Pulmonary artery endothelial cell (primary cell): Measurements from ENCODE around the gene WIPF3. TPM values are rescaled to one million over a fixed set of nuclear protein-coding genes. Genes with fewer than 3 reads are reported as not detected.

Experiments used
- DNase-seq: peaks from one replicate; pipeline ENCODE4 v3.0.0-alpha.2; 2011; ENCODE audit warnings: low read depth, low spot score
- total RNA-seq: library from RNA; depleted of rRNA; stranded (reverse); fragments of >200 nt; gene quantifications from 2 replicates; pipeline ENCODE4 v1.2.3, GENCODE V29; 2014

Gene WIPF3
- total RNA-seq, 1 donor from 2014 or later = not detected

GRCh38 chr7:29906200-29907022 lies 100.1 kb downstream of the WIPF3 start:
- DNase-seq = no peak

DNA sequence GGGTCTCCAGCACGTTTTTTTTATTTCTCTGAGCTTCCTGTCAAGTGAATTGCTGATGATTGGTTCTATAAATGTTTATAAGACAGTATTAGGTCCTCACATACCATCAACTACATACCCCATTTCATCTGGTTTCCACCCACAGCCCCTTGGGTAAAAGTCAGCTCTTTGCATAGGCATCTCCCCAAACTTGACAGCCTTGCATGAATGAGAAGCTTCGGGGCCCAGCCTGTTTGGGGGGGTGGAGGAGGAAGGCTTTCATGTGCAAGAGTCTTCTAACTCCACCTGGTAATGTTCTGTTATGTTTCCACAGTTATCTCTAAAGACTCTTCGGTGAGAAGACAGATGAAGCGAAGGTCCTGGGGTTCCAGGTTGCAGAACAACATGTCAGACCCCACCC lies 107.9 kb downstream of the WIPF3 start:
- no peak for DNase-seq

GRCh38 chr7:29915481-29916215 lies 109.3 kb downstream of the WIPF3 start:
- DNase-seq = no peak

DNA sequence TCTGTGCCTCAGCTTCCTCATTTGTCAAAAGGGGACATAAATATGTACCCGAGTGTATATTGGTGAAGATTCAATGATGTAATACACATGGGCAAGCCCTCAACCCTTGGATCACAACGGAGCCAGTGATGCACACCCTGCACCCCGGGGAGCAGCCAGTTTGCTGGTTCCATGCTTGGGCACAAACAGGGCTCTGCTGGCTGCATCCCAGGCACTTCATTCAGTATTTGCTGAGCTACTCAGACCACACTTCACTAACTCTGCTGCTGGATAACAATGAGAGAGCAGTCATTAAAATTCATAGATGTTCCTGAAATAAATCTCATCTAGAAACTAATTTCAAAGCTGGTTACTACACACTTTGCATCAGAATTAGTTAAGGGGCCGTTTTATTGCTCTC lies 111.3 kb downstream of the WIPF3 start:
- DNase-seq = no peak

DNA sequence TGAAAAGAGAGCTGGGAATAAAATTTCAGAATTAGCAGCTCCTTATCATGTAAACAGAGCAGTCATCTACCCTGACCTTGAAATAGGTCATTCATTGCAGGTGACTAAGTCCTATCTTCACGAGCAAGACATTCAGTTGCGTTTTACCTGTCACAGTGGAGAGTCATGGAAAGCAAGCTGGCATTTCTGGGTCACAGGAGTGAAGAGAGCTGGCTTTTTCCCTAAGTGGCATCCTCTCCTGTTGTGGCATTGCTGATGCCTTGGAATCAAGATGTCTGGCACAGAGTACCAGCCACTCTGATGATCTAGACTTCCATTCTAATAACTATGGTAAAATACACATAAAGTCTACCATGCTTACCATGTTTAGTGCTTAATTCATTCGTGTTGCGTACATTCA lies 112.5 kb downstream of the WIPF3 start:
- DNase-seq = no peak

DNA sequence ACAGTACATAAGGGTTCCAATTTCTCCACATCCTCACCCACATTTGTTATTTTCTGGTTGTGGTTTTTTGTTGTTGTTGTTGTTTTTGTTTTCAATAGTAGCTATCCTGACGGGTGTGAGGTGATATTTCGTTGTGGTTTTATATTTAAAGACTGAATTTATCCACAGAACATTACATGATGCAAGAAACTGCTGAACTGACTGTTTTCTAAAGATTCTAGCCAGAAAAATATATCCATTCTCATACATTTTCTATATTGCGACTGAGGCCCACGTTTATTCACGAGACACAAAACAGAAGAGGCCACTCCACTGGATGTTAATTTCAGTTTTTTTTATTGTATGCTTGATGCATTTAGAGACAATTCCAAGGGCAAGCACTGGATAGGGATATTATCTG lies 113.5 kb downstream of the WIPF3 start:
- no peak for DNase-seq

GRCh38 chr7:29920491-29920890 lies 114.2 kb downstream of the WIPF3 start:
- no peak for DNase-seq

DNA sequence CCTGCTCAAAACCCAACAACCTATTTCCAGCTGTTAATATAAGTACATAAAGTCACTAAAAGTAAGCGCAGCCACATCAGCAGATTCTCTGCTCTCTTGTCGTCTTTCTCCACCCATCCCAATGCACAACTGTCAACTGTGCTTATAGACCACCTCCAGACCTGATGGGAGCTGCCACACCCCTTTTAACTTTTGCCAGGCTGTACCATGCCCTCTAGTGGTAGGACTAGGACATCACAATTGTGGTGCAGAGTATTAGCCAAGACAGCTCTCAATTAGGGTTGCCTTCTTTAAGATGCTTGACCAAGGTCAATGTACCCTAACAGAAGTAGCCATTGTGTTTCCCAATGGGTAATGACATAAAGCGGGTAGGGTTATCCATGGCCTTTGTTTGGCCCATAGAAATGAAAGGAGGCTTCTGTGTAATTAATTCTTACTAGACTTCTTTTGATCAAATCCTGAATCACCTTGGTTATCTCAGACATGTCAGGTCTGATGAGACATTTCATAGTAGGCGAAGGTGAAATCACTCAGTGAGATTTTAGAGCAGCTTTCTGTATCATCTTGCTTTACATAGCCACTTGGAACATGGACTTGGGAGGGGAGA lies 115.2 kb downstream of the WIPF3 start:
- peak; percentile 8 for DNase-seq

GRCh38 chr7:29922921-29923700 lies 116.8 kb downstream of the WIPF3 start:
- DNase-seq = no peak

DNA sequence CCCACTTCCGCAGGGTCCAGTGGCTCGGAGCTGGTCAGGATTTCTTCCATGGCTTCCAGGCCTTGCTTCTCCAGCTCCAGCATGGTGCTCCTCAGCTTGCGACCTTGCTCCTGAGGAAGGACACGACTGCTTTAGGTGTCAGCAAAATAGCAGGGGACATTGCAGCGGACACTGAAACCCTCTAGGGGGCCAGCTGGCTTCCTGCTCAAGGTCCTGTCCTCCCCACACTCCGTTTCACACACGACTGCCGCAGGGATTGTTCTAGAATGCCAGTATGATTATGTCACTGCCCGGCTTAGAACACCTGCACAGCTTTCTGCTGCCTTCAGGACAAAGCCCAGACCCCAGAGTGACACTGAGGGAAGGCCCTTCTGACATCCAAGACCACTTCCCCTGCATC lies 117.7 kb downstream of the WIPF3 start:
- no peak for DNase-seq

DNA sequence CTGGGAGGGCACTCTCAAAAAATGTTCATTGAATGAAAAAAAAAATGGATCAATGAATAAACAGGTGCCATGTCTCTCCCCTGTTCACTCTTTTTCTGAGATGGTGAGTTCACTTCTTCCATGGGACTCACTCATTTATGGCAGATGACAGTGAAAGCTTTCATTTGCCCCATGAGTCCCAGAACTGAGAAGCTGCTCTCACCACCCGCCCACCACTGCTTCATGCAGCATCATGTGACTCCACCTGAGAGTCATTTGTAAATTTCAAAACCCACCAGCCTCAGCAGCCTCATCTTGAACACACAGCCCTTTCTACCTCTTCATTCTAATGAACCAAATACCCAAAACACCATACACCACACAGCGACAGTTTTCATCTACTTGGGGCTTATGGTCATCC lies 118.4 kb downstream of the WIPF3 start:
- no peak for DNase-seq

DNA sequence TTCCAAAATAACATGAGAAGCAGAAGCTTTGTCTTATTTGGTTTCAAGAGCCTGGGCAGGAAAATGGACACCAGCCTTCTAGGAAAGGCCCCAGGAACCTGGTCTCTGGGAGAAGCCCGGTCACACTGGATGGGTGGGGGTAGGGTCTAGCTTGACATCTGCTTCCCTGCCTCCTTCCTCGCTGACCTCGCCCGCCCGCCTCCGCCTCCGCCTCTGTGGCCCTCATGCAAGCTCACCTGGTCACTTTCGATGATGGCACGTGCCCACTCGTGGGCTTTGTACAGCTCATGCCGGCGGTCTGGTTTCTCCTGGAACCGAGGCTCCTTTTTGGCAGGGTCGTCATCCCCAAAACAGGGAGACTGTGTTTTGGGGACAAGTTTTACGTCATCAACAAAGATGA lies 119.9 kb downstream of the WIPF3 start:
- no peak for DNase-seq

GRCh38 chr7:29926741-29927140 lies 120.4 kb downstream of the WIPF3 start:
- no peak for DNase-seq

GRCh38 chr7:29929018-29929807 lies 122.9 kb downstream of the WIPF3 start:
- no peak for DNase-seq

- DNase-seq = no peak
These were observed 128.8 kb downstream of the WIPF3 start for GRCh38 chr7:29935111-29935510.

- DNase-seq = no peak
These were observed 130.8 kb downstream of the WIPF3 start for GRCh38 chr7:29937132-29937531.

DNA sequence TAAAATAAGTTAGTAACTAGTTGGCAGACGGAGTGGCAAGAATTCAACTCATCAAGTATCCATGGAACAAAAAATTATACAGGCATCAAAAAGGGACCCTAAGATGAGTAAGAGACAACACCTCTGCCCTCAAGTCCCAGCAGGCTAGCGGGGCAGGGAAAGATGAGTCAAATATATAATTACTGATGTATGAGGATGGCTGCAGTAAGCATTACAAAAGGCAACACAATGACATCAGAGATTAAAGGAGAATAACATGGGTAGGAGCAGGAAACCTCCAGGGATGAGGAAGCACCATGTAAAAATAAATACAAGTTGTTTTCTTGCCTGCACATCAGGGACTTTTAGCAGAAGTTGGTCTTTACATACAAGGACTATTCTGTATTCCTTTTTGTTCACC lies 133.9 kb downstream of the WIPF3 start:
- DNase-seq = no peak

GRCh38 chr7:29945259-29945809 lies 139.0 kb downstream of the WIPF3 start:
- DNase-seq = no peak

GRCh38 chr7:29946428-29947186 lies 140.3 kb downstream of the WIPF3 start:
- DNase-seq = no peak

DNA sequence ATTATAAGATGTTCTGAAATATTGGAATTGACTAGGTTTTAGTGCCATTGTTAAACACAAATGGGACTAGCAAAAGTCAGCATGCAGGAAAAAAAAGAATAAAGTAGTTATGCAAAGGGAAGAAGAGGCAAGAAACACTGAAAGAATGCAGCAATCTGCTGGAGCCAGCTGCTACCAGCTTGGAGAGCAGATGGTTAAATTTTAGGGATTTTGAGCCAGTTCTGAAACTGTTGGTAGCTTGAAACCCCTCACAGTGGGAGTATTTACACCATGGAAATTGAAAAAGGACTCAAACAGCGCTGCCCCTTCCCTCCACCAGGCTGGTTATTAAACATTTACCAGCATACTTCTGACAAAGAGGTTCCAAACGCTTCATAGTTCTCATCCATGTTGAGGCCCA lies 142.3 kb downstream of the WIPF3 start:
- DNase-seq = no peak
